ENCODE measurements around the gene RNF19B.
A peak's percentile ranks its signal among the peaks of the same experiment; 100 is the strongest.

RNF19B gene, protein sequence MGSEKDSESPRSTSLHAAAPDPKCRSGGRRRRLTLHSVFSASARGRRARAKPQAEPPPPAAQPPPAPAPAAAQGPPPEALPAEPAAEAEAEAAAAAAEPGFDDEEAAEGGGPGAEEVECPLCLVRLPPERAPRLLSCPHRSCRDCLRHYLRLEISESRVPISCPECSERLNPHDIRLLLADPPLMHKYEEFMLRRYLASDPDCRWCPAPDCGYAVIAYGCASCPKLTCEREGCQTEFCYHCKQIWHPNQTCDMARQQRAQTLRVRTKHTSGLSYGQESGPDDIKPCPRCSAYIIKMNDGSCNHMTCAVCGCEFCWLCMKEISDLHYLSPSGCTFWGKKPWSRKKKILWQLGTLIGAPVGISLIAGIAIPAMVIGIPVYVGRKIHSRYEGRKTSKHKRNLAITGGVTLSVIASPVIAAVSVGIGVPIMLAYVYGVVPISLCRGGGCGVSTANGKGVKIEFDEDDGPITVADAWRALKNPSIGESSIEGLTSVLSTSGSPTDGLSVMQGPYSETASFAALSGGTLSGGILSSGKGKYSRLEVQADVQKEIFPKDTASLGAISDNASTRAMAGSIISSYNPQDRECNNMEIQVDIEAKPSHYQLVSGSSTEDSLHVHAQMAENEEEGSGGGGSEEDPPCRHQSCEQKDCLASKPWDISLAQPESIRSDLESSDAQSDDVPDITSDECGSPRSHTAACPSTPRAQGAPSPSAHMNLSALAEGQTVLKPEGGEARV

DNA sequence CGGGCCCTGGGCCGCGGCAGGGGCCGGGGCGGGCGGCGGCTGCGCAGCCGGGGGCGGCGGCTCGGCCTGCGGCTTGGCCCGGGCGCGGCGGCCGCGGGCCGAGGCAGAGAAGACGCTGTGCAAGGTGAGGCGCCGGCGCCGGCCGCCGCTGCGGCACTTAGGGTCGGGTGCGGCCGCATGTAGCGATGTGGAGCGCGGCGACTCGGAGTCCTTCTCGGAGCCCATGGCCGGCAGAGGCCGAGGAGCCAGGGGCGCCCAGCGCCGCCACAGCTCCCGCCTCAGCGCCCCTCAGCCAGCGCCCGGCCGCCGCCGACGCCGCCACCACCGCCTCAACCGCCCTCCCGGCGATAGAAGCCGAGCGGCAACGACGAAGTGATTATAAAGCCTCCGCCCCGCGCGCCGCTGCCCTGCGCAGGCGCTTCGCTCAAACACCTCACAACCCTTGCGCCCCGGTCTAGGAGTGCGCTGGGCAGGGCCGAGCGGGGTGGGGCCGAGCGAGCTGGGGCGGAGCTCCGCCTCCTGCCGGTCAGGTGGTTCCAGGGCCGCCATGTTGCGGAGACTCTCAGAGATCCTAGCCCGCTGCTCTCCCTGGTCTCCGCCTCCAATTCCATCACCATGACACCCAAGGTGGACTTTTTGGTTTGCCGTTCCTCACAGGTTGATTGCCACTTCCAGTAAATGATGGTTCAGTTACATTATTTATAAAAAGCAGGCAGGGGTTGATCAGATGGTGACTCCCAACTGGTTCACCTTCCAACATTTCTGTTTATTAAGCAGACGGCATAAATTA is at the start of gene RNF19B:
RNF19B (minus strand) TSS at position 349 of the 790 bp plus-strand sequence; CDS start at position 225, 124 bp downstream.
- peak within 1 kb of the TSS; percentile 69 for H3K4me3 ChIP-seq (ENCODE audit: low read depth, low read length)
- TF ChIP-seq CTCF (IDR thresholded peaks at IDR 0.05; ENCODE audit: borderline replicate concordance, insufficient read depth, low read depth, low read length): no peak

DNA sequence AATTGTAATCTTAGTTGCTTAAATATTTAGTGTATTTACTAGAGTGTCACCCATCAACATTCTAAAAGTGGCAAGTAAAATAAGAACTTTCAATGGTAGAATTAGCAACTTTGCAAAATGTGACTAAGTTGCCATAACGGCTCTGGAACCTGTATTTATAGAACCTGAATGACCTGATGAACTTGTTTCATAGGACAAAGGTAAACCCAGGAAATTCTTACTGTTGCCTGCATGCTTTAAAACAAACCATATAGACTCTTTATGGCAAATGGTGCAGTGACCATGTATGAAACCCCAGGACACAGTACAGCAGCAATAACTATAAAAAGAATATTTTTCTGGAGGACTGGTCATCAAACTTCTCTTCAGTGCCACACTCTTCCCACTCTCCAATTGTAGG is 49.2 kb upstream of the RNF19B start:
- no peak overlapping the region for H3K4me3 ChIP-seq (ENCODE audit: low read depth, low read length)
- no peak for TF ChIP-seq CTCF (IDR thresholded peaks at IDR 0.05; ENCODE audit: borderline replicate concordance, insufficient read depth, low read depth, low read length)

GRCh38 chr1:33012165-33012564 is 47.6 kb upstream of the RNF19B start:
- no peak overlapping the region for H3K4me3 ChIP-seq (ENCODE audit: low read depth, low read length)
- no peak for TF ChIP-seq CTCF (IDR thresholded peaks at IDR 0.05; ENCODE audit: borderline replicate concordance, insufficient read depth, low read depth, low read length)

DNA sequence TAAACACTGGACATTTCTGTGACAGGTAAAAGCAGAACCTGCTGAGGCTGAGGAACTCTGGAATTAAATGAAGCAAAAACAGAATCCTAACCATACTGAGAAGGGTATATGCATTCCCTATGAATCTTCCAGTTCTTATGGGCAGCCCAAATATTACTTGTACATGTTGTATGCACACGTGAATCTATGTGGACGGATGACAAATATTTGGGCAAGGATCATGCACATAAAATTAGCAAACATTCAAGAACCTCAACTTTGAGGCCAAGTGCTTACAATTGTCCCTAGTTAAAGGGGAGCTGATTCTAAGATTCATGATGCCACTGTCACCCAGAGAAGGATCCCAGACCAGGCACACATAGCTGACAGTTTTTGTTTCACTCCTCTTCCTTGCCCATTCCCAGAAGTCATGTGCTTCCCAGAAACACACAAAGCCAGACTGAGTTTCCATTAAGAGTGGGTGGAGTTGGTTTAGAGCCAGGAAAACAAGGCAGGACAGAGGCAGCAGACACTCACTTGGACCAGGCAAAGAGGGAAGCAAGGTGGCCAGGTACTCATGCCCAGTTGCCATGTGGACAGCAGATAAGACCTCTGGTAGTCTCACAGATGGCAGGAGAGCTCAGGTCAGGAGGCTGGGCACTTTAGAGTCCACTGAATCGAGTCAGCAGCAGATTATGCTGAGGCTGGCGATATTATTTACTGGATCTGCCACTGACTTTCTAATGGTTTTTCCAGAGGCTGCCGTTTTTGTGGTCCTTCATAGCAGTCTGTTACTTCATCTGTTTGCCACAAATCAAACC is 46.5 kb upstream of the RNF19B start:
- TF ChIP-seq CTCF (IDR thresholded peaks at IDR 0.05; ENCODE audit: borderline replicate concordance, insufficient read depth, low read depth, low read length): no peak

GRCh38 chr1:33009561-33009960 is 45.0 kb upstream of the RNF19B start:
- no peak for TF ChIP-seq CTCF (IDR thresholded peaks at IDR 0.05; ENCODE audit: borderline replicate concordance, insufficient read depth, low read depth, low read length)

More for the DNA sequence above, 46.5 kb upstream of the RNF19B start:
- no peak overlapping the region for H3K4me3 ChIP-seq (ENCODE audit: low read depth, low read length)

More at GRCh38 chr1:33009561-33009960, 45.0 kb upstream of the RNF19B start:
- no peak overlapping the region for H3K4me3 ChIP-seq (ENCODE audit: low read depth, low read length)

Measured in GM12875 (cell line).